LNCaP clone FGC (cell line): ENCODE results near the gene IRX2.

Experiments used
- DNase-seq: peaks from one replicate; pipeline ENCODE4 v3.0.0-alpha.2; 2011; ENCODE audit warnings: low read depth
- H3K4me3 ChIP-seq: 2 replicates; pipeline ENCODE4 v1.5.1; 2011; ENCODE audit warnings: mild to moderate bottlenecking, low read depth, low read length, control low read depth
- CTCF ChIP-seq: IDR thresholded peaks from 2 replicates; pipeline ENCODE4 v1.5.1; 2012; ENCODE audit warnings: mild to moderate bottlenecking; ENCODE audit not compliant: control insufficient read depth, insufficient read depth; ENCODE audit errors: extremely low read depth

IRX2 gene

GRCh38 chr5:2762744-2763532, 11.5 kb upstream of the IRX2 start:
- DNase-seq: no peak
- no peak for TF ChIP-seq CTCF
- no peak overlapping the region for H3K4me3 ChIP-seq

GRCh38 chr5:2761921-2762488, 10.5 kb upstream of the IRX2 start:
- H3K4me3 ChIP-seq: no peak overlapping the region
- no peak for TF ChIP-seq CTCF
- DNase-seq: no peak

- no peak for DNase-seq
- no peak overlapping the region for H3K4me3 ChIP-seq
- no peak for TF ChIP-seq CTCF
Observed at GRCh38 chr5:2759696-2760461, 8.4 kb upstream of the IRX2 start.

GRCh38 chr5:2759091-2759490, 7.6 kb upstream of the IRX2 start:
- DNase-seq: no peak
- TF ChIP-seq CTCF: no peak
- H3K4me3 ChIP-seq: no peak overlapping the region

- no peak for TF ChIP-seq CTCF
- H3K4me3 ChIP-seq: no peak overlapping the region
- DNase-seq: no peak
Observed at GRCh38 chr5:2758632-2759031, 7.2 kb upstream of the IRX2 start.

- H3K4me3 ChIP-seq: no peak overlapping the region
Observed at GRCh38 chr5:2757563-2758351, 6.3 kb upstream of the IRX2 start.

More at GRCh38 chr5:2757563-2758351, 6.3 kb upstream of the IRX2 start:
- DNase-seq: no peak
- no peak for TF ChIP-seq CTCF
